ENCODE results near the gene ALOX5.

DNA sequence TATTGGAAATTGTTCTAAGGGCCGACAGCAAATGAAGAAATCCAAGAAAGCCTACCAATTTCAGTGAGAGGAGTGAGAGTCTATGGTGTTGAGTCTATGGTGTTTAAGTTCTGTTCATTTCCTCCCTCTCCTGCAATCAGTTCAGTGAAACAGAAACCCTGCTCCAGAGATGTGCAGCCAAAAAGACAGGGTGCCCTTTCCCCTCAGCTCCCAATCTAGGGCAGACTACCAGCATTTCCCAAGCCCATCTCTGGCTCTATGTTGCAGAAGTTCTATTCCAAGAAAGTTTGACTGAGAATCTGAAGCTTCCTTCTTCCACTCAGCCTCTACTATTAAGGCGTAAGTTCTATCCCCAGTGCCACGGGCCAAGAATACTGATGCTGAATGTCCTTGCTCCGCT lies 18.5 kb upstream of the ALOX5 start:
- TF ChIP-seq, protein P1, sequence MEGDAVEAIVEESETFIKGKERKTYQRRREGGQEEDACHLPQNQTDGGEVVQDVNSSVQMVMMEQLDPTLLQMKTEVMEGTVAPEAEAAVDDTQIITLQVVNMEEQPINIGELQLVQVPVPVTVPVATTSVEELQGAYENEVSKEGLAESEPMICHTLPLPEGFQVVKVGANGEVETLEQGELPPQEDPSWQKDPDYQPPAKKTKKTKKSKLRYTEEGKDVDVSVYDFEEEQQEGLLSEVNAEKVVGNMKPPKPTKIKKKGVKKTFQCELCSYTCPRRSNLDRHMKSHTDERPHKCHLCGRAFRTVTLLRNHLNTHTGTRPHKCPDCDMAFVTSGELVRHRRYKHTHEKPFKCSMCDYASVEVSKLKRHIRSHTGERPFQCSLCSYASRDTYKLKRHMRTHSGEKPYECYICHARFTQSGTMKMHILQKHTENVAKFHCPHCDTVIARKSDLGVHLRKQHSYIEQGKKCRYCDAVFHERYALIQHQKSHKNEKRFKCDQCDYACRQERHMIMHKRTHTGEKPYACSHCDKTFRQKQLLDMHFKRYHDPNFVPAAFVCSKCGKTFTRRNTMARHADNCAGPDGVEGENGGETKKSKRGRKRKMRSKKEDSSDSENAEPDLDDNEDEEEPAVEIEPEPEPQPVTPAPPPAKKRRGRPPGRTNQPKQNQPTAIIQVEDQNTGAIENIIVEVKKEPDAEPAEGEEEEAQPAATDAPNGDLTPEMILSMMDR (IDR thresholded peaks at IDR 0.05 in 2 of 3, conservative IDR thresholded peaks at IDR 0.05 in 1 of 3; ENCODE audit: borderline replicate concordance in 1 of 3, insufficient read depth in 1 of 3, low read depth in 2 of 3, low read length in 2 of 3), result no peak
- TF ChIP-seq FOSL1 (IDR thresholded peaks at IDR 0.05; ENCODE audit: low read depth), result no peak
- TF ChIP-seq SIN3A (IDR thresholded peaks at IDR 0.05; ENCODE audit: low read depth), result no peak
- TF ChIP-seq EZH2 (IDR thresholded peaks at IDR 0.05), result no peak
- no peak for TF ChIP-seq POLR2A (IDR thresholded peaks at IDR 0.05; ENCODE audit: borderline replicate concordance, extremely low read depth, insufficient read depth, insufficient read length)
- TF ChIP-seq ELF1 (IDR thresholded peaks at IDR 0.05; ENCODE audit: borderline replicate concordance, low read depth), result no peak
- no peak for TF ChIP-seq POLR2AphosphoS5 (IDR thresholded peaks at IDR 0.05; ENCODE audit: low read depth, low read length)

Data from HCT116 (cell line).